ENCODE measurements around the gene C2orf15.
"Not testable (repeated sequence)": the region's sequence is repeated elsewhere in the genome, so short reads cannot be mapped to it uniquely, and the experiment has no call there.

Gene C2orf15

DNA sequence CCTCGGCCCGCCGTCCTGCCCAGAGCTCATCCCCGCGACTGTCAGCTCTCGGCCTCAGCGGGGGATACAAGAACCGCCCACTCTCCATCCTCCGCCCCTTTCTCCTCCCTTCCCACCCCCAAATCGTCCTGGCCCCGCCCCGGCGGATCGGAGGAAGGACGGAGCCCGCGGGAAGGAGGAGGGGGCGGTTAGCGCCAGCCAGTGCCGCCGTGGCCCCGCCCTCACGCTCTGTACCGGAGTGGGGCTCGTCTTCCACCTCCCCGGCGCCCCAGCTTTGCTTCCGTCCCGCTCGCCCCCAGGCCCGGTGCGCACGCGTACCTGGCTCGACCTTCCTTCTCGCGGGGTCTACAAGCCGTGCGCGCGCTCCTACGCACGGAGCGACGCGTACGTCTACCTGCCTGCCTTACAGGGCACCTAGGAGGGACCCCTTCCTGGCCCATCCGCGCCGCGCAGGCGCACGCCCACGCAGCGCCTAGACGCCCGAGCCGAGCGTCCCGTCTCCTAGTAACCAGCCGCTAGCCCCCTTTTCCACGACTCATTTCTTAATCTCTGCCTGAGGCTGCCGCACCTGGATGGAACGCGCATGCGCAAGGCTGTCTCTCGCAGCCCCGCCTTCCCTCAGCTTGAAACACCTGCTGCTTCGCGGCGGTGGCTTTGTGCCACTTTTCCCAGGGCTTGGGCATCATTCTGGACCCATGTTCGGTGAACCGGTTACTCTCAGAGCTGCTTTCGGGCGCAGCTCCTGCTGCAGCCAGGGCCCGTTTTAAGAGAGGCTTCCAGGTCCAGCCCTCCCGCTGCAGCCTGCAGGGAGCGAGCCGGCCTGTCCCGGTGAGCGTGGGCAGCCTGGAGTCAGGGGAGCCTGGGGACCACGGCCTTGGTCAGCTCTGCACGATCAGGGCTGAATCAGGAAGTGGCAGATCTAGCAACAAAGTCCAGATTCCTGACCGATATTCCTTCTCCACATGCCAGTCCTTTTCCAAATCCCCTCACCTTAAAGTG, at the start of gene C2orf15:
C2orf15 (plus strand) TSS at position 598 of the 999 bp plus-strand sequence. CDS start 8,852 bp downstream, outside the sequence.
- FAIRE-seq = no peak

DNA sequence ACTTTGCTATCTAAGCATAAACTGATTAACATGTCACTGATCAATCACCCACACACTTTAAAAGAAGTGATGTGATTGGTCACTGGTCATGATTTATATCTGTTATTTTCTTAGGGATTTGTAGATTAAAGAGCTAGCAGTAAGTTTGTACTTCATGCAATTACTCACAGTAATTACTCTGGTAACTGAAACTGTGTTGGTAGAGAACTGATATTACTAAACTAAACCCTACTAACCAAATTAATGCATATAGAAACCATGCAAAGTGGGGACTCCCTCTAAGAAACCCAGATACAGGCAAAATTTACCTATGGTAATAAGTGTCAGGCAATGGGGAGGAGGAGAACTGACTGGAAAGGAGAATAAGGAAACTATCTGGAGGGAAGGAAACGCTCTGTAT, 44.8 kb upstream of the C2orf15 start:
- FAIRE-seq = no peak

DNA sequence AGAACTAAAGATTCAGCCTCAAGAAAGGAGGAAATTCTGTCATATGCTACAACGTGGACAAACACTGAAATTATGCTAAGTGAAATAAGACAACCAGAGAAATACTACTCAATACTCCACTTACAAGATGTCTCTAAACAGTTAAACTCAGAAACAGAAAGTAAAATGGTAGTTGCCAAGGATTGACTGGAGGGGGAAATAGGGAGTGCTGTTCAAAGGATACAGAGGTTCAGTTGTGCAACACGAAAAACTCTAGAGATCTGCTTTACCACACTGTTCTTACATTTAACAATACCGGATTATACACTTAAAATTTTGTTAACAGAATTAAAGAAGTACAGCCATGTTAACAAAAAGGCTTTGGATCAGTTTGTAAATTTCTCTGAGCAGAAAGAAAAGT, 39.8 kb upstream of the C2orf15 start:
- peak; percentile 26 for FAIRE-seq

- FAIRE-seq = no peak
These were observed 37.5 kb upstream of the C2orf15 start for GRCh38 chr2:99104006-99104405.

DNA sequence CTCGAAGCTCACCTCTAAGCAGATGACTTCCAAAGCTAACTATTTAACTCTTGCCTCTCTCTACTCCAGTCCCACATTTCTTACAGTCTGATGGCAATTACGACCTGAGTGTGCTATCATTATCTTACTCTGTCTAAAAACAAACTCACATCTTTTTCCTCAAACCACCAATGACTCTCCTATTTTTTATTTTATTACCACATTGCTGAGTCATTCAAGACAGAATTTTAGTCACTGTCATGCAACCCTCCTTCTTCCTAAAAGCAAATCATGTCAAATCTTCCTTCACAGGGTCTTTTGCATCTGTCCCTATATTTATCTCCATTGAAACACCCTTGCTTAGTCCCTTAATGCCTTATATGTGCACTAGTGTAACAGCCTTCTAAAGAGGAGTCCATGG, 34.6 kb upstream of the C2orf15 start:
- no peak for FAIRE-seq

DNA sequence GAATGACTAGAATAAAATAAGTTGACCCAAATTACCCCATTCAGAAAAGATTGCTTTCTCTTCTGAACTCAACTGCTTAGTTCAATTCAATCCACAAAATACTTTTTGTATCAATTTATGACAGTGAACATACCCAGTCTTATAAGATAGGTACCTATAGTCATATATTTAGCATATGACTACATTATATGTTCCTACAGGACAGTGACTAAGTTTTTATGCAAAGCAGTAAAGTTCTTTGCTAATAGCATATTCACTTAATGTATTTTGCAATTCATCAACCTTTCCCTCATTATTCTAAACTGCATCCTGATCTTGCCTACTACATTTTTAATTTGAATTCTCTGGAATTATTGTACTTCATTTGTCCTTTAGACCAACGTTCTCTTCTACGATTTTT, 30.3 kb upstream of the C2orf15 start:
- FAIRE-seq = no peak

GRCh38 chr2:99111945-99112344, 29.6 kb upstream of the C2orf15 start:
- FAIRE-seq = peak; percentile 20

DNA sequence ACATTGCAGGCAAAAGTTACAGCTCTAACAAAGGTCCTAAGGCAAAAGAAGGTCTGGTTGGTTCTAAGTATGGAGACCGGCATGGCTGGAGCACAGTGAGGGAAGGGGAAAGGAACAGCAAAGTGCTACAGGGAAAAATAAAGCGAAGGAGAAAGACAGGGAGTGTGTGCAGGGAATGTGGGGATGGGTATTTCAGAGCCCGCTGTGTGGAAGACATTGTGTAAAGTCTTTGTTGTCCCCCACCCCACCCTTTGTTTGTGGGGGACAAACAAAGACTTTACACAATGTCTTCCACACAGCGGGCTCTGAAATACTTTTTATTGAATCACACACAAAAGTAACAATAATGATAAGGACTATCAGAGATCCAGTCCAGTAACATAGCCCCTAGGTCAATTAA, 28.9 kb upstream of the C2orf15 start:
- no peak for FAIRE-seq

GRCh38 chr2:99127981-99128380, 13.5 kb upstream of the C2orf15 start:
- no peak for FAIRE-seq

DNA sequence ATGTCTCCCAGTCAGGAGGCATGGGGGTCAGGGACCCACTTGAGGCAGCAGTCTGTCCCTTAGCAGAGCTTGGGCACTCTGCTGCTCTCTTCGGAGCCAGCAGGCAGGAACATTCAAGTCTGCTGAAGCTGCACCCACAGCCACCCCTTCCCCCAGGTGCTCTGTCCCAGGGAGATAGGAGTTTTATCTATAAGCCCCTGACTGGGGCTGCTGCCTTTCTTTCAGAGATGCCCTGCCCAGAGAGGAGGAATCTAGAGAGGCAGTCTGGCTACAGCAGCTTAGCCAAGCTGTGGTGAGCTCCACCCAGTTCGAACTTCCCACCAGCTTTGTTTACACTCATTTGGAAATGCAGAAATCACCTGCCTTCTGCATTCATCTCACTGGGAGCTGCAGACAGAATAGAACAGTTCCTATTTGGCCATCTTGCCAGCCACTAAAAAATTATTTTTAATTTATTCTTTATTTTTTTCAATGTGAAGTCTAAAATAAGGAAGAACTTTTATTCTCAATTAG, 6.4 kb upstream of the C2orf15 start:
- FAIRE-seq = not testable (repeated sequence)

DNA sequence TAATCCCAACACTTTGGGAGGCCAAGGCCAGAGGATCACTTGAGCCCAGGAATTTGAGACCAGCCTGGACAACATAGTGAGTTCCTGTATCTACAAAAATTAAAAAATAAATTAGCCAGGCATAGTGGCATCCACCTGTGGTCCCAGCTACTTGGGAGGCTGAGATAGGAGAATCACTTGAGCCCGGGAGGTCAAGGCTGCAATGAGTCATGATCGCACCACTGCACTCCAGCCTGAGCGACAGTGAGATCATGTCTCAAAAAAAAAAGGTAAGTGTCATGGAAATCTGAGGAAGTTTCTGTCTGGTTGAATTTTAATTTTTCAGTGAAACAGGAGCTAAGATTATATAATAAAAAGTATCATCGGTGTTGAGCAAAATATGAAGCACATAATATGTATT, 2.5 kb upstream of the C2orf15 start:
- no peak for FAIRE-seq

DNA sequence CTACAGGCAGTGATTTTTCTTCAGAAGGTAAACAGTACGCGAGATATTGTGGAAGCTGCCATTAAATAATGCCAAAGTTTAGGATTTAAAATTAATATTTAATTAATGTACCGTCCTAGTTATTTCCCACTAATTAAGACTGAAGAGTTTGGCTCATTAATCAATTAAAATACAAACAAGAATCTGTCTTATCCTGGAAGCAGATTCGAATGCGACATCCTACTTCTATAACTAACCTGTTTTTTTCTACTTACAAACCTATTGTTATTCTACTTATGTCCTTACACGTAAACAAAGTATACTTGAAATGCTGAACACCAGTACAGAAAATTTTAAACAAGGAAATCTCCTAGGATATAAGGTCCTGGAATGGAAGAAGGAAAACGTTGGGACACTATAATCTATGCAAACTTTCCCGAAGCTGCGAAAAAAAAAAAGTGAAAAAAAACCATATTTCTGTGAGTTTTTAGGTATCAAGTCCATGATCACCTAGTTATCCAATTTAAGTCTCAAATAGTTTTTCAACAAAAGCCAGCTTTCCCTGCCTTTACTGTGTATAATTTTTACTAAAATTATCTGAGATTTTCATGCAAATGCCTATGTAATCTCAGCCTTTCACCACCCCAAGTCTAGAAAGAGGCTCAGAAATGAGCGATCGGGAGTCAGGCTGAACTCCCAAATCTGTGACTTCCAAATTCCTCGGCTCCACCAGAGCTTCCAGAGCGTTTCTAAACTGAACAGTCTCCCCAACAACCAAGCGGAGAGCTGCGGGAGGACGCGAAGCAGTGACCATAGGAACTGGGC, 1.2 kb upstream of the C2orf15 start:
- no peak for FAIRE-seq

DNA sequence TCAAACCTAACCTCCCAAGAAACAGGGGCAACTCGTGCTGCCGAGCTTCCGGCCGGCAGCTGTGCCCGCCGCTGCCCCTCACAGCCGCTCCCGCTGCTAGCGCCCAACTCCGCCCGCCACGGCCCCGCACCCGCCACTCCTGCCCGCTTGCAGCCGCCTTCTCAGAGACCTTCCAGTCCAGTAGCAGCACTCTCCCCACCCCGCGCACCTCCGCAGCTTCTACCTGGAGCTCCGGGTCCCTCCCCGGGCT, 722 bp upstream of the C2orf15 start:
- FAIRE-seq = no peak

- FAIRE-seq = no peak
These were observed 9.2 kb downstream of the C2orf15 start for GRCh38 chr2:99150706-99151105.

DNA sequence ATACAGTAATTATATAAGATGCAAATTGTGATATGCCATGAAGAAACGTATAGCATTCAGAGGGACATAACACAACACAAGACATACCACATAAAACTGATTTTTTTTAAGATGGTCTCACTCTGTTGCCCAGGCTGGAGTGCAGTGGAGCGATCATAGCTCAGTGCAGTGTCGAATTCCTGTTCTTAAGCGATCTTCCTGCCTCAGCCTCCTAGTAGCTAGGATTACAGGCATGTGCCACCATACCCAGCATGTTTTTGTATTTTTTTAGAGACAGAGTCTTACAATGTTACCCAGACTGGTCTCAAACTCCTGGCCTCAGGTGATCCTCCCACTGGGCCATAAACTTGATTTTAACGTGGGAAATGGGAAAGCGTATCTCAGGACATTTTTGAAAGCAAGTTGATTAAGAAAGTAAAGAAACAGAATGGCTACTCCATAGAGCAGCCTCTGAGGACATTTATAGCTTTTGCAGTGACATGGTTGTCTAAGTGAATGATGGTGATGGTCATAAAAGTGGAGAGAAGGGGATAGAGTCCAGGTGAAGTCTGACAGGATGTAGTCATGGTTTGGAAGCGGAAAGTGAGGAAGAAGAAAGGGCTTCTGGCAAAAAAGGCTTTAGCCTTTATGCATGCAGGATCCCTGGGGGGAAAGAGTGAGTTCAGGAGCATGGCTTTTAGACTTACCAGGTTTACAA, 10.8 kb downstream of the C2orf15 start:
- FAIRE-seq = no peak

GRCh38 chr2:99153921-99154604, 12.6 kb downstream of the C2orf15 start:
- no peak for FAIRE-seq

GRCh38 chr2:99154643-99155536, 13.4 kb downstream of the C2orf15 start, which contains the start of the genes LIPT1 and TSGA10:
TSS of gene LIPT1 (plus strand) at chr2:99154967. CDS start at chr2:99161958, 6,991 bp downstream.
TSS of gene TSGA10 (minus strand) at chr2:99154942. CDS start at chr2:99109439, 45,503 bp downstream.
- no peak for FAIRE-seq

GRCh38 chr2:99156891-99157290, 15.4 kb downstream of the C2orf15 start:
- FAIRE-seq = no peak

DNA sequence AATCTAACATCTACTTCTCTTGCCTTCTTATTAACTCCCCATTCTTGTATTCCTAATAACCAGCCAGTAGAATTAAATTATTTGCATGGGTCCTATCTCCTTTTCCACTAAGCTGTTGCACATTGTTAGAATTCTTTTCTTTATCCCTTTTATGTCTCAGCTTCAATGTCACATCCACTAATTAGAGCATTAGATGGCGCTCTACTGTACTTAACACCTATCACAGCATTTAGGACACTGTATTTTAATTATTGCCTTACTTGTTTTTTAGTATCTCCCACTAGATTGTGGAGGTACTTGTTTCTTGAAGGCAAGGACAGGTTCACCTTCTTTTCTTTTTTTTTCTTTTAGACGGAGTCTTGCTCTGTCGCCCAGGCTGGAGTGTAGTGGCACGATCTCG, 17.1 kb downstream of the C2orf15 start:
- no peak for FAIRE-seq

DNA sequence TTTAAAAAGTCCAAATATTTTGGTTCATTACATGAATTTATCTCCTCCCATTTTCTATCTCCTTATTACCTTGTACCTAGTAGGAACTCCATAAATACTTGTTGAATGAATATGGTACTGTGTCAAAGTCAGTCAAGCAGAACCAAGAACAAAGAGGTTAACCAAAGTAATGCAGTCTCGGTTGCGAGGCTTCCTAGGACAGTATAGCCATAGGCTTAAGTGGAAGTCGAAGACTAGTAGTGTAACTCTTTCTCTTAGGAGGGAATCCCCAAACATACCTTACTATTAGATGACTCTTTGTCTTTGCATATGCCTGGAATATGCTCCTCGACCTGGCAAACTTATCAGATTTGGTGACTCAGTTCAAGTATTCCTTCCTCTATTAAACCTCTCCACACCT, 18.1 kb downstream of the C2orf15 start:
- no peak for FAIRE-seq

- FAIRE-seq = no peak
These were observed 24.7 kb downstream of the C2orf15 start for GRCh38 chr2:99166218-99166617.

Data from TTC549 (cell line).